KMS-11 (cell line): ENCODE data around the gene HBB.
"Not testable (repeated sequence)": the region's sequence is repeated elsewhere in the genome, so short reads cannot be mapped to it uniquely, and the experiment has no call there.

Source experiments
- H2AFZ ChIP-seq: fragments of 200-600 bp; sonication (generic); 2 replicates; pipeline ENCODE4 v1.6.1; 2016; ENCODE audit warnings: antibody characterized with exemption, mixed run types, low read depth
- H3K27ac ChIP-seq: fragments of 200-600 bp; sonication (generic); 2 replicates; pipeline ENCODE4 v1.6.1; 2016; ENCODE audit warnings: mild to moderate bottlenecking, mixed run types
- H3K27me3 ChIP-seq: fragments of 200-600 bp; sonication (generic); 2 replicates; pipeline ENCODE4 v1.6.1; 2017; ENCODE audit warnings: mild to moderate bottlenecking, low read depth, mixed run types, moderate library complexity; ENCODE audit not compliant: insufficient read depth
- H3K36me3 ChIP-seq: fragments of 200-600 bp; sonication (generic); 2 replicates; pipeline ENCODE4 v1.6.1; 2017; ENCODE audit warnings: mild to moderate bottlenecking, mixed run types; ENCODE audit not compliant: insufficient read depth
- H3K4me1 ChIP-seq: fragments of 200-600 bp; sonication (generic); 2 replicates; pipeline ENCODE4 v1.6.1; 2016; ENCODE audit warnings: mild to moderate bottlenecking, low read depth, mixed run types; ENCODE audit not compliant: poor library complexity, severe bottlenecking
- H3K4me2 ChIP-seq: fragments of 200-600 bp; sonication (generic); 2 replicates; pipeline ENCODE4 v1.7.0; 2016; ENCODE audit warnings: mild to moderate bottlenecking, mixed run types
- H3K4me3 ChIP-seq: fragments of 200-600 bp; sonication (generic); IDR thresholded peaks from 2 replicates; pipeline ENCODE4 v1.6.1; 2017; ENCODE audit warnings: low read depth, low read length, mixed read lengths; ENCODE audit not compliant: insufficient read depth
- H3K79me2 ChIP-seq: fragments of 200-600 bp; sonication (generic); 2 replicates; pipeline ENCODE4 v1.6.1; 2016; ENCODE audit warnings: low read depth, mixed run types; ENCODE audit not compliant: insufficient read depth
- H3K9ac ChIP-seq: fragments of 200-600 bp; sonication (generic); 2 replicates; pipeline ENCODE4 v1.6.1; 2016; ENCODE audit warnings: mild to moderate bottlenecking, mixed run types
- H4K20me1 ChIP-seq: fragments of 200-600 bp; sonication (generic); 2 replicates; pipeline ENCODE4 v1.6.1; 2016; ENCODE audit warnings: mild to moderate bottlenecking, mixed run types; ENCODE audit not compliant: insufficient read depth
- TF ChIP-seq, protein P1 (sequence below): fragments of 200-600 bp; sonication (generic); conservative IDR thresholded peaks from 2 replicates; pipeline ENCODE4 v1.6.1; 2017; ENCODE audit warnings: low read depth, mild to moderate bottlenecking, antibody characterized with exemption, low read length, moderate library complexity, mixed read lengths

The HBB gene

DNA sequence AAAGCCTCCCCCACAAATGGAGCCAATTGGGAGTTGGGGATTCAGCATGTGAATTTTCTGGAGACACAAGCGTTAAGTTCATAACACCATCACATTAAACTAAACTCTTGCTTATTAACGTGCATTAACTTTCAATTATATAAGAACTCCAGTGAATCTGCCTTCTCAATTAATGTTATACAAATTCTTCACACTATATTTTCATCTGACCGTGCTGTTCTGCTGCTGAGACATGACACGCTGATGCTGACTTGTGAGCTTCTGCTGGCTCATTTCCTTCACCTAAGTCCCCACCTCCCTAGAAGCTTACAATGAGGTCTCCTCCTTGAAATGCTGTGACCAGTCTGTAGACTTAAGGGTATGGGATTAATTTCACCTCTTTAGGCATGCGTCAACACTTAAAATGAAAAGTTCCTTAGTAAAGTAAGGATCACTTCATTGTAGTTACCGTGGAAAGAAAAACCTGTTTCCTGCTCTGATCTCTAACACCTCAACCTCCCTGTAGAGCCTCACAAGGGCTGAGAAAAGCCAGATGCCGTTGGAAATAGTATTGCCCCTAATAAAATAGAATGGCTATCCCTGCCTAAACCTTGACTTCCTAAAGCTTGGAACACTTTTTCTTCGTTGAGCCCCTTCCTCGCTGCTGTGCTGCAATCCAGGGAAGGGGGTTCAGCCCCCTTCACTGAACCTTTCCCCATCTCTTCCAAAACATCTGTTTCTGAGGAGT lies 25.5 kb upstream of the HBB start:
- no peaks in the 10 kb centered on the region for H3K79me2 ChIP-seq
- no peaks in the 10 kb centered on the region for H4K20me1 ChIP-seq
- TF ChIP-seq, protein P1, sequence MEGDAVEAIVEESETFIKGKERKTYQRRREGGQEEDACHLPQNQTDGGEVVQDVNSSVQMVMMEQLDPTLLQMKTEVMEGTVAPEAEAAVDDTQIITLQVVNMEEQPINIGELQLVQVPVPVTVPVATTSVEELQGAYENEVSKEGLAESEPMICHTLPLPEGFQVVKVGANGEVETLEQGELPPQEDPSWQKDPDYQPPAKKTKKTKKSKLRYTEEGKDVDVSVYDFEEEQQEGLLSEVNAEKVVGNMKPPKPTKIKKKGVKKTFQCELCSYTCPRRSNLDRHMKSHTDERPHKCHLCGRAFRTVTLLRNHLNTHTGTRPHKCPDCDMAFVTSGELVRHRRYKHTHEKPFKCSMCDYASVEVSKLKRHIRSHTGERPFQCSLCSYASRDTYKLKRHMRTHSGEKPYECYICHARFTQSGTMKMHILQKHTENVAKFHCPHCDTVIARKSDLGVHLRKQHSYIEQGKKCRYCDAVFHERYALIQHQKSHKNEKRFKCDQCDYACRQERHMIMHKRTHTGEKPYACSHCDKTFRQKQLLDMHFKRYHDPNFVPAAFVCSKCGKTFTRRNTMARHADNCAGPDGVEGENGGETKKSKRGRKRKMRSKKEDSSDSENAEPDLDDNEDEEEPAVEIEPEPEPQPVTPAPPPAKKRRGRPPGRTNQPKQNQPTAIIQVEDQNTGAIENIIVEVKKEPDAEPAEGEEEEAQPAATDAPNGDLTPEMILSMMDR: no peak
- no peak overlapping the region for H2AFZ ChIP-seq
- no peak overlapping the region for H3K9ac ChIP-seq
- H3K4me2 ChIP-seq: no peak overlapping the region
- no peaks in the 10 kb centered on the region for H3K36me3 ChIP-seq
- H3K27me3 ChIP-seq: no peaks in the 10 kb centered on the region
- H3K4me1 ChIP-seq: no peaks in the 10 kb centered on the region
- H3K27ac ChIP-seq: no peak overlapping the region
- H3K4me3 ChIP-seq: no peak overlapping the region

DNA sequence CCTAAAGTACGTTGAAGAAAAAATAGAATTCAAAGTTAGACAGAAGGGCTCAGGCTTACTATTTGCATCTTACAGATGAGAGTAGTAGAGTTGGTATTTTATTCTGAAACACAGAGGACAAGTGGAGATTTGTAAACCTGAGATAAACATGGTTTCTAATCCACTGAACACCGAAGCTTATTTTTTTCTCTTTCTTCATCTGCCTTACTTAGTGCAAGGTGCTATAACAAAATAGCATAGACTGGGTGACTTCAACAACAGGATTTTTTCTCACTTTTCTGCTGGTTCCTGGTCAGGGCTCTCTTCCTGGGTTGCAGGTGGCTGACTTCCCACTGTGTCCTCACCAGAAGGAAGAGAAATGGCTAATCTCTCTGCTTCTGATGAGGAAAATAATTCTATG lies 24.9 kb upstream of the HBB start:
- H3K36me3 ChIP-seq: no peaks in the 10 kb centered on the region
- TF ChIP-seq, protein P1: no peak
- H3K4me1 ChIP-seq: no peaks in the 10 kb centered on the region
- H3K9ac ChIP-seq: no peak overlapping the region
- no peaks in the 10 kb centered on the region for H4K20me1 ChIP-seq
- no peak overlapping the region for H3K4me3 ChIP-seq
- H3K4me2 ChIP-seq: no peak overlapping the region
- no peak overlapping the region for H3K27ac ChIP-seq
- H2AFZ ChIP-seq: no peak overlapping the region
- H3K79me2 ChIP-seq: no peaks in the 10 kb centered on the region
- H3K27me3 ChIP-seq: no peaks in the 10 kb centered on the region

DNA sequence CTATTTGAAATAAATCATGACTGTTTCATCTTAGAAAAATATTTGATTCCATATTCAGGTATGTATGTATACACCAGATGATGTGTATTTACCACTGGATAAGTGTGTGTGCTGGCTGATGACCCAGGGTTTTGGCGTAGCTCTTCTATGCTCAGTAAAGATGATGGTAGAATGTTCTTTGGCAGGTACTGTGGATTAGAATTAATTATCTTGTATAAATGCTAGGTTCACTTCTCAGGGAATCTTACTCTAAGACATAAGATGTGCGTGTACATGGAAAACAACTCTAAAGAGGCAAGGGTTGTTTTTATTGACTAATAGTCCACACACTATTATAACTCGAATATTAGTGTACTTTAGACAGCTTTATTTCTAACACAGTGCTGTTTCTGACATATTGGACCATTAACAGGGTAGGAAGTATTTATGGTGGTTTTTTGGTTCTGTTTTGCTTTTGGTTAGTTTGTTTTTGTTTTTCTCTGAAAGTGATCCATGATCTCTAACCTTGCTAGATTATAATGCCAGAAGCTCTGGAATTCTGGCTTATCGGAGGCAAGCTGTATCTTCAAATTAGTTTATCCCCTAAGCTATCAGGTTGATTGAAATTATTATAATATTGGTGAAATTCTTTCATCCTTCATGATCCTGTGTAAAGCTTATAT lies 23.8 kb upstream of the HBB start:
- H3K4me3 ChIP-seq: no peak overlapping the region
- no peak overlapping the region for H3K9ac ChIP-seq
- TF ChIP-seq, protein P1: no peak
- no peaks in the 10 kb centered on the region for H3K27me3 ChIP-seq
- no peaks in the 10 kb centered on the region for H3K36me3 ChIP-seq
- no peaks in the 10 kb centered on the region for H3K79me2 ChIP-seq
- no peak overlapping the region for H2AFZ ChIP-seq
- H3K4me2 ChIP-seq: no peak overlapping the region
- no peaks in the 10 kb centered on the region for H3K4me1 ChIP-seq
- H3K27ac ChIP-seq: no peak overlapping the region
- no peaks in the 10 kb centered on the region for H4K20me1 ChIP-seq

DNA sequence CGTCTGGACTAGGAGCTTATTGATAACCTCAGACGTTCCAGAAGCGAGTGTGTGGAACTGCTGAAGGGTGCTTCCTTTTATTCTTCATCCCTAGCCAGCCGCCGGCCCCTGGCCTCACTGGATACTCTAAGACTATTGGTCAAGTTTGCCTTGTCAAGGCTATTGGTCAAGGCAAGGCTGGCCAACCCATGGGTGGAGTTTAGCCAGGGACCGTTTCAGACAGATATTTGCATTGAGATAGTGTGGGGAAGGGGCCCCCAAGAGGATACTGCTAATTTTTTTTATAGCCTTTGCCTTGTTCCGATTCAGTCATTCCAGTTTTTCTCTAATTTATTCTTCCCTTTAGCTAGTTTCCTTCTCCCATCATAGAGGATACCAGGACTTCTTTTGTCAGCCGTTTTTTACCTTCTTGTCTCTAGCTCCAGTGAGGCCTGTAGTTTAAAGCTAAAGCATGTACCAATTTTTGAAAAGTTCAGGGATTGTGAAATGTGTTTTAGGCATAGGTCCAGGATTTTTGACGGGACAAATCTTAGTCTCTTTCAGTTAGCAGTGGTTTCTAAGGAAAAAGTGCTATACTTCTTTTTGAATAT lies 23.0 kb upstream of the HBB start, which contains the start of gene HBG1:
HBG1 (minus strand) TSS at position 51 of the 590 bp plus-strand sequence. CDS start 53 bp downstream, outside the sequence.
- H2AFZ ChIP-seq, H3K36me3 ChIP-seq, H3K4me3 ChIP-seq, H3K4me2 ChIP-seq, H3K27me3 ChIP-seq, H3K4me1 ChIP-seq, H4K20me1 ChIP-seq, H3K27ac ChIP-seq, H3K79me2 ChIP-seq, H3K9ac ChIP-seq: not testable (repeated sequence)

DNA sequence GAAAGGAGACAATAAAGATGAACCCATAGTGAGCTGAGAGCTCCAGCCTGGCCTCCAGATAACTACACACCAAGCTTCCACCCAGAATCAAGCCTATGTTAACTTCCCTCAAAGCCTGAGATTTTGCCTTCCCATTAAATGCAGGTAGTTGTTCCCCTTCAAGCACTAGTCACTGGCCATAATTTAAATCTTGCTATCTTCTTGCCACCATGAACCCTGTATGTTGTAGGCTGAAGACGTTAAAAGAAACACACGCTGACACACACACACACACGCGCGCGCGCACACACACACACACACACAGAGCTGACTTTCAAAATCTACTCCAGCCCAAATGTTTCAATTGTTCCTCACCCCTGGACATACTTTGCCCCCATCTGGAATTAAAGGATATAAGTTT lies 21.6 kb upstream of the HBB start:
- not testable (repeated sequence) for H3K27ac ChIP-seq, H3K36me3 ChIP-seq, H3K4me1 ChIP-seq, H3K79me2 ChIP-seq, H3K27me3 ChIP-seq, H4K20me1 ChIP-seq, H3K4me2 ChIP-seq, H2AFZ ChIP-seq, H3K4me3 ChIP-seq, H3K9ac ChIP-seq
